HG02642 (cell line): ENCODE data around the gene IL20RB.
A peak's percentile ranks its signal among the peaks of the same experiment; 100 is the strongest.

Experiments
- ATAC-seq: cut with Tn5 transposase; IDR thresholded peaks from one replicate; pipeline ENCODE4 v1.9.1; 2021; ENCODE audit warnings: mild to moderate bottlenecking; ENCODE audit not compliant: unreplicated experiment, poor library complexity

IL20RB gene, protein sequence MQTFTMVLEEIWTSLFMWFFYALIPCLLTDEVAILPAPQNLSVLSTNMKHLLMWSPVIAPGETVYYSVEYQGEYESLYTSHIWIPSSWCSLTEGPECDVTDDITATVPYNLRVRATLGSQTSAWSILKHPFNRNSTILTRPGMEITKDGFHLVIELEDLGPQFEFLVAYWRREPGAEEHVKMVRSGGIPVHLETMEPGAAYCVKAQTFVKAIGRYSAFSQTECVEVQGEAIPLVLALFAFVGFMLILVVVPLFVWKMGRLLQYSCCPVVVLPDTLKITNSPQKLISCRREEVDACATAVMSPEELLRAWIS

DNA sequence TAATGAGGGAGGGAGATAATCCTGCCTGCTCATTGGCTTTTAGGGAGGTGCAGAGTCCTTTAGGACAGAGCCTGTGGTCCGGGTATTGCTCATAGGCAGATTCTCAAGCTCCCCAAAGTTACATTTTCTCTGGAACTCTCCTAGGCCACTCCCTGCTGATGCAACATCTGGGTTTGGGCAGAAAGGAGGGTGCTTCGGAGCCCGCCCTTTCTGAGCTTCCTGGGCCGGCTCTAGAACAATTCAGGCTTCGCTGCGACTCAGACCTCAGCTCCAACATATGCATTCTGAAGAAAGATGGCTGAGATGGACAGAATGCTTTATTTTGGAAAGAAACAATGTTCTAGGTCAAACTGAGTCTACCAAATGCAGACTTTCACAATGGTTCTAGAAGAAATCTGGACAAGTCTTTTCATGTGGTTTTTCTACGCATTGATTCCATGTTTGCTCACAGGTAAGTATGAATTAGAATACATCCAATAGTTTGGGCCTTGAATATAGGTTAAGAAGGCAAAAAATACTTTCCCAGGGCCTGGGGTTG, at the start of gene IL20RB:
Gene IL20RB, plus strand, starts transcription at position 233 of the 538 bp plus-strand sequence. Its CDS starts 131 bp downstream, at position 364.
- no peak for ATAC-seq

DNA sequence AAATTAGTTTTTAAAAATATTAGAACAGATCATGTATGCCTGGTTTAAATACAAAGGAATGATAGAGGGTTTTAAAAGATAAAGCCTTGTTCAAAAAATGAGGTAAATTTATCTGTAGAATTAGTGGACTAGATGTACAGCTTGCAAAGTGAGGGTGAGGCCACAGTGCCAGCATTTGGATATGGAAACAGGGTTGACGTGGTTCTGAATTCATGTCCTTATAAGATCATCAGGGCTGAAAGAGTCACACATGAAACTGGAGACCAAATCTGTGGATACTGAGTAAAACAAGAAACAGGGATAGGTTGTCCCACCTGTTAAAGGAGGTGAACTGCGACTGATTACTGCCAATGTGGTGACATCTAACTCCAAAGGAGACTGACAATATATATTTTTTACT, 49.5 kb upstream of the IL20RB start:
- no peak for ATAC-seq

DNA sequence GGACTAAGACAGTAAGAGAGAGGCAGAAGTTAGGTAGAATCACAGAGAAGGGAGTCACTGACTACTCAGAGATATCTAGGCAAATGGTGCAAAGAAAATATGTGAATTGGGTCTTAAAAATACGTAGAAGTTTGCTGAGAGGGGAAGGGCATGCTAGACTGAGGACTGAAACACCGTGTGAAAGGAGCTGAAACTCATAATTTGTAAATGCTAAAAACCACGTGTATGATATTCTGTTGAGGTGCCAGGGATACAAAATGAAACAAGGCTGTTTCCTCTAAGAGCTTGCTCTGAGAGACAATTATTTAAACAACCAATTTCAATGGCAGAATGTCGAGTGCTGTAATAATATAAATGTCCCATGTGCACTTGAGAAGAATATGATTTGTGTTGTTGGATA, 48.6 kb upstream of the IL20RB start:
- ATAC-seq: no peak

DNA sequence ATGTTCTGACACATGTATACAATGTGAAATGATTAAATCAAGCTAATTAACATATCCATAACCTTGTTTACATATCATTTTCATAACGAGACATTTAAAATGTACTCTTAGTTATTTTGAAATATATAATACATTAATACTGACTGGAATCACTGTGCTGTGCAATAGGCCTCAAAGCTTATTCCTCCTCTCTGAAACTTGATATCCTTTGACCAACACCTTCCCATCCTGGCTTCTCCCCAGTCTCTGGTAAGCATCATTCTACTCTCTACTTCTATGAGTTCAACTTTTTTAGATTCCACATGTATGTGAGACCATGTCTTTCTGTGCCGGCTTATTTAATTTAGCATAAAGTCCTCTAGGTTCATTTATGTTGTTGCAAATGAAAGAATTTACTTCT, 47.1 kb upstream of the IL20RB start:
- no peak for ATAC-seq

DNA sequence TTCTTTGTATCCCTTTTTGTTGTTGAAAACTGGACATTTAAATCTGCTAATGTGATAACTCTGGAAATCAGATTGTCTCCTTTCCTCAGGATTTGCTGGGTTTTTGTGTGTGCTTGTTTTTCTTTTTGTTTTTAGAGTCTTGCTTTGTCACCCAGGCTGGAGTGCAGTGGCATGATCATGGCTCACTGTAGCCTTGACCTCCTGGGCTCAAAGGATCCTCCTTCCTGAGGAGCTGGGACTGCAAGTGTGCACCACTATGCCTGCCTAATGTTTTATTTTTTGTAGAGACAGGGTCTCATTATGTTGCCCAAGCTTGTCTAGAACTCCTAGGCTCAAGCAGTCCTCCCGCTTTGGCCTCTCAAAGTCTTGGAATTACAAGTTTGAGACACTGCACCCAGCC, 44.6 kb upstream of the IL20RB start:
- no peak for ATAC-seq

DNA sequence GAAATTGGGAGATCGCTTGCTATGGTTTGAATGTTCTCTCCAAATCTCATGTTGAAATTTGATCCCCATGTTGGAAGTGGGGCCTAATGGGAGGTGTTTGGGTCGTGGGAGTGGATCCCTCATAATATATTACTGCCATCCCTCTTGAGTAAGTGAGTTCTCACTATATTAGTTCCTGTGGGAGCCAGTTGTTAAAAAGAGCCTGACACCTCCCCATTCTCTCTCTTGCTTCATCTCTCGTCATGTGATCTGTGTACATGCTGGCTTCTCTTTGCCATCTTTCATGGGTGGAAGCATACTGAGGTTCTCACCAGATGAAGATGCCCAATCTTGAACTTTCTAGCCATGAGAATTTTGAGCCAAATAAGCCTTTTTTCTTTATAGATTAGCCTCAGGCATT, 43.0 kb upstream of the IL20RB start:
- ATAC-seq: no peak

DNA sequence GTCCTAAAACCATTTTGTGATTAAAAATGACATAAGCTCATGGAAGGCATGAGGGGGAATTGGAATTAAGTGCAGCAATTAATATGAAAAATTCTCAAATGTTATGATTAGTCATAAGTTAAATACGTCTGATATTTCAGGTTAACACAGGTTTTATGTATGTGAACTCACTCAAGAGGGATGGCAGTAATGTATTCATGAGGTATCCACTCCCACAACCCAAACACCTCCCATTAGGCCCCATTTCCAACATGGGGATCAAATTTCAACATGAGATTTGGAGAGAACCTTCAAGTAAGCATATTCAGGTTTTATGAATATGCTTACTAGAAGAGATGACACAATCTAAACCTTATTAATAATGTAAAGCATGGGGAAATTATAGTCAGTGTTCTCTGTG, 41.6 kb upstream of the IL20RB start:
- ATAC-seq: no peak

DNA sequence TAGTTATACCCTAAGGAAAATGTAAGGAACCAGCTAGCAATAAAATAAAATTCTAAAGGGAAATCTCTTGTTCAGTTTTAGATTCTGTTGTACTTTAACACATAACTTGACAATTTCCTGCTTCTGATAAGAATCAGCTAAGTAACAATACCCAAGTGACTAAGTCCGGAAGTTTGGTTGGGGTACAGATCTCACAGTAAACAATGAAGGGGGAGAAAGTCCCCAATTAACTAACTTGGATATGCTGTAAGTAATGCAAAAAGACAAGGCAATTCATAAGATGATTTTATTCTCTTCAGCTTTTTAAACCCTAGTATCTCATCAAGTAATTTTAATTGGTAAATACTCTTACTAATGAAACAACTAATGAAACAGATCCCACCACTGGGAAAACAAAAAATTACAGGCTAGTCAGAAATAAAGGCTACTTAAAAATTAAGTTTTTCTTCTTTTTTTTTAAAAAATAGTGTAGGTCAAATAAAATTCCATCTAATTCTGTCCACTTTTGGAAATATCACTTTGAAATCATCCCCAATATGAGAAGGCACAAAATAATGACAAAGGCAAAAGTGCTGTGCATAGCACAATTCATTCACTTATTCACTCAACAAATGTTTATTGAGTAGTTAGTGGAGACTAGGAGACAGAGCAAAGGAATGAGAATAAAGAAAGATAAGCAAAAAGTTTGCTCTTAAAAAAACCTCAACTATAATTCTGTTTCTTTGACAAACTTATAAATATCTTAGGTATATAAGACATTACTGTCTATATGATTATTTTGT, 37.8 kb upstream of the IL20RB start:
- ATAC-seq: no peak

DNA sequence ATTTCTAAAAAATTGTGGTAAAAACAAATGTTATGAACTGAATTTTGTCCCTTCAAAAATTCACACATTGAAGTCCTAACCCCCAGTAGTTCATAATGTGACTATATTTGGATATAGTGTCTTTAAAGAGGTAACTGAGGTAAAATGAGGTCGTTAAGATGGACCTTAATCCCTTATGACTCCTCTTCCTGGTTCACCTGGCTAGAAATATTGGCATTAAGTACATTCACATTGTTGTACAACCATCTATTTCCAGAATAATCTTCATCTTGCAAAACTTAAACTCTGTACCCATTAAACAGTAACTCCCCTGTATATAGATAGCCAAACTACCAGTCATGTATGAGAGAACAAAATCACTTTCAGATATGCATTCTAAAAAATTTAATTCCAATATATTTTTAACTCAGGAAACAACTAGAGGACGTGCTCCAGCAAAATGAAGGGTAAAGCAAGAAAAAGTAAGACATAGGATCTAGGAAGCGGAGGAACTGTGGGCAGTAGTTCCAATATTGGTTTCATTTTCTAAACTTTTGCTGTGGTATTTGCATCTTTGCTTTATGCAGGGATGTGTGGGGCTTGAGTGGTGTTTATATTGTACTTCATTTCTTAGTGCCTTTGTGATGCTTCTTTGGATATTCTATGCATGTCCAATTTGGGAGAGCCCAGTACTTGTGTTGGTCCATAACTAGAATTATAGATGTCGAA, 36.7 kb upstream of the IL20RB start:
- no peak for ATAC-seq

DNA sequence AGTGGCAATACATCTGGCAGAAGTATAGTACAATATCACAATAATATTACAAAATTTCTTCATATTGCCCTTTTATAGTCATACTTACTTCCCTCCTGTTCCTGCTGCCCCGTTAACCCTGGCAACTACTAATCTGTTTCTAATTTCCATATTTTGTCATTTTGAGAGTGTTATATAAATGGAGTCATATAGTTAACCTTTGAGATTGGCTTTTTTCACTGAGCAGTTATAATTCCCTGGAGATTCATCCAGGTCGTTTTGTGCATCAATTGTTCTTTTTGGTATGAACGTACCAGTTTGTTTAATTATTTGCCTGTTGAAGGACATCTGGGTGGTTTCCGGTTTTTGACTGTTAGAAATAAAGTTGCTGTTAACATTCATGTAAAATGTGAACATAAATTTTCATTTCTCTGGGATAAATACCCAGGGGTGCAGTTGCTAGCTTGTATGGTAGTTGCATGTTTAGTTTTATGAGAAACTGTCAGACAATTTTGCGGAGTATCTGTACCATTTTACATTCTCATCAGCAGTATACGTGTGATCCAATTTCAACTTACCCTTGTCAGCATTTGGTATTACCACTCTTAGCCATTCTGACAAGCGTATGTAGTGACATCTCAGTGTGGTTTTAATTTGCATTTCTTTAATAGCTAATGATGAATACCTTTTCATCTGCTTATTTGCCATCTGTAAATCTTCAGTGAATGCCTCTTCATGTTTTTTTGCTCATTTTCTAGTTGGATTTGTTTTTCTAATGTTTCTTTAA, 32.2 kb upstream of the IL20RB start:
- peak; percentile 48 for ATAC-seq

DNA sequence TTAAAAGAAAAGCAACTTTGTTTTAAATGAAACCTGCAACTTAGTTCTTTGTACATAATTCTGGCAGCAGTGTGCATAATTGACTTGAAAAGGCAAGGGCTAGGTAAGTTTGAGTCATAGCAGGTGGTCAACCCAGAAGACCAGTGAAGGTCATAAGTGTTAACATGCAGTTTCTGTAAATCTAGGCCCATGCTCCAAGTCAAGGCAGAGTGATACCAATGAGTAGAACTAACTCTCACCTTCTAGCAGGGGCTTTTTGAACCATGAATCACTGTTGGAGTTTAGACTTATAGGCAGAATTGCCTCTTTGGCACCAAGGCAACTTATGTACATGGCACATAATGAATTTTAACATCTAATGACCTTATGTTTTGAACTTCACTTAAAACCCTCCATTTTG, 29.5 kb upstream of the IL20RB start:
- no peak for ATAC-seq

DNA sequence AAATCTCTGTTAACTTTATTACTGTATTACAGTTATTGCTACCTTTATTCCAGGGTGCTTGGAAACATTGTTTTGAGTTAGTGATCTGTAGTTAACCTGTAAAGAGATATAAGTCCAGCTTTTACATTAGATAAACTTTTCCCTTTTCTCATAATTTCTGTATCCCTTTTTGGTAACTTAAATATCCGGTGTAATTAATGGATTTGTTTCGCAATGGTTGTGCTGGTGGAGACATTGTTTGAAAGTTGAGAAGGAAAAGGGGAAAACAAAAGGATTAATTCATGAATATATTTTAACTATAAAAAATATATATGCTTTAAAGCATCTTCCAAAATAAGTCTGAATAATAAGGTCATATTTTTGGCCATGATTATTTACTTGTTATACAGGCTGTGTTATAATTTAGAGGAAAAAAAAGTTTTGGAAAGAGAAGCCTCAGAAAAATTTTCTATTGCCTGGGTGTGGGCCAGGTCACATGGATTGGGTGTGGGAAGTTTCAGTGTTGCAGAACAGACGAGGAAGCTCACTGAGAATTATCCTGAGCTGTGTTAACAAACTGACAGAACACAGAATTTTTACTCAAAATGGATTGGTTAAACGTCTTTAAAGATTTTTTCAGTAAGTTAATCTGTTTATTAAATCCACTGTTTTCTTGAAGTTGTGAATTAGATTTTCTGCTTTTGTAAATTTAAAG, 27.7 kb upstream of the IL20RB start:
- no peak for ATAC-seq

DNA sequence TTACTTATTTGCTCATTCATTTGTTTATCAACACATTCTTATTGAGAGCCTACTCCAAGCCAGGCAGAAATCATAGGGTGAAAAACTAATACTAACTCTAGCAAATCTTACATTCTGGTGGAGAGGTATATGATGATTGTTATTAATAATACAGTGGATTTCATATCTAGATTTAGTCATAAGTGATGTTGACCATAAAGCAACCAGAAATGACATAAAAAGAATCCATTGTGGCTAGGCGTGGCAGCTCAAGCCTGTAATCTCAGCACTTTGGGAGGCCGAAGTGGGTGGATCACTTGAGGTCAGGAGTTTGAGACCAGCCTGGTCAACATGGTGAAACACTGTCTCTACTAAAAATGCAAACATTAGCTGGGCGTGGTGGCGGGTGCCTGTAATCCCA, 26.2 kb upstream of the IL20RB start:
- ATAC-seq: no peak

DNA sequence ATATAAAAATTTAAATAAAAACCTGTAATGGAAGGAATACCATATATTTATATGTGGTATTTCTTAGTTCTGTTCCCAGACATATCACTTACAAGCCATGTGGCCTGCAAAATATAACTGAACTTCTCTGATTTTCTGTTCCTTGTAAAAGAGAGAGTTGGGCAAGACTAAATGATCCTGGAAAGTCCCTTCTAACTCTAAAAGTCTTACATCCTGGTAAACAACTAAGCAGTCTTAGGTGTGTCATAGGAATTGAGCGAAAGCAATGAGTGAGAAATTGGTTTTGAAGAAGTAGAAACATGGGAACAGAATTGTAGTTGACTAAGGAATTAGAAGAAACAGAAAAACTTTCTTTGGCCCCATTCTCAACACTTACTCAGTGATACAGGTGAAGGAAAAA, 25.3 kb upstream of the IL20RB start:
- ATAC-seq: no peak

DNA sequence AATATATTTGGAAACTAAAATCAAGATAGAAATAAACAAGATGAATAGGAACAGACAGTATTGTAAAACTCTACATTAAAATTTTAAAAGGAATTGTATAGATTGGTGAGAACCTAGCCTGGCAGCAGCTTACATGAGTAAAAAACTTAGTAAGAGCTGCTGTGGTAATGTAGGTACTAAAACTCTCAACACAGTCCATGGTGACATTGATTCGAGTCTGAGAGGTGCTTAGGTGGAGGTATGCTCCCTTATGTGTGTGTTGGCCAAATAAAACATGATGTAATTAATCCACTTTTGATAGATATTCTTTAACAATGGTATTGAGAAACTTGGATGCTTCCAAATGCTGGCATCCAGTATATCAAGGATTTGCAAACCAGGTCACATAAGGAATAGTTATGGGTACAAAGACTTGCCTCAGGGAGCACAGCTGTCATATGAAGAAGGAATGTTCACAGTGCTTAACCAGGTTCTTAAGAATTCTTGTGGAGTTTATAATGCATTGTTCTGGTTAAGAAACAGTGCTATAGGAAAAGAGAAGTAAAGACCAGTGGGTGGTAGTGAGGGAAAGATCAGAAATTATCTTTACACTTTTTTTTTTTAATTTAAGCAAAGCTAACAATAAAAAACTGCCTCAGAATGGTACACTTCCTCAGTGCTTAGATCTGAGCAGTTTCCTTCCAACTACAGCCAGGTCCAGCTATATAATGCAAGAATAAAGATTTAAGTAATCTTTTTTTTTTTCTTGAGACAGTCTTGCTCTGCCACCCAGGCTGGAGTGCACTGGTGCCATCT, 24.6 kb upstream of the IL20RB start:
- ATAC-seq: no peak

DNA sequence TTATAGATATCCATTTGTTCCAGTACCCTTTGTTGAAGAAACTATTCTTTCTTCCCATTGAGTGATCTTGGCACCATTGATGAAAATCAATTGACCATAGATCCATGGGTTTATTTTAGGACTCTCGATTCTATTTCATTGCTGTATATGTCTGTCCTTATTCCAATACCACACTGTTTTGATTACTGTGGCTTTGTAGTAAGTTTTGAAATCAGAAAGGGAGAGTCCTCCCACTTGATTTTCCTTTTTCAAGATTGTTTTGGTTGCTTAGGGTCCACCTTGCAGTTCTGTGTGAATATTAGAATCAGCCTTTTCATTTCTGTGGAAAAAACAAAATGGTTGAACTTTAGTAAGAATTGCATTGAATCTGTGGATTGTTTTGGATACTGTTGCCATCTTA, 20.6 kb upstream of the IL20RB start:
- ATAC-seq: no peak

DNA sequence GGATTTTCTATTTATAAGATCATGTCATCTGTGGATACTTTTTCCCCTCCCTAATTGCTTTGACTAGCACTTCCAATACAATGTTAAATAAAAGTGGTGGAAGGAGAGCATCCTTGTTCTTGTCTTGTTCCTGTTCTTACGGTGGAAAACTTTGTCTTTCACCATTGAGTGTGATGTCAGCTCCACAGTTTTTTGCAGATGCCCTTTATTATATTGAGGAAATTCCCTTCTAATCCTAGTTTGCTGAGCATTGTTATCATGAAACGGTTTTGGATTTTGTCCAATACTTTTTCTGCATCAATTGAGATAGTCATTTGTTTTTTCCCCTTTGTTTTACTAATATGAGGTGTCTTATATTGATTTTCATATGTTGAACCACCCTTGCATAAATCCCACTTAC, 19.9 kb upstream of the IL20RB start:
- no peak for ATAC-seq

DNA sequence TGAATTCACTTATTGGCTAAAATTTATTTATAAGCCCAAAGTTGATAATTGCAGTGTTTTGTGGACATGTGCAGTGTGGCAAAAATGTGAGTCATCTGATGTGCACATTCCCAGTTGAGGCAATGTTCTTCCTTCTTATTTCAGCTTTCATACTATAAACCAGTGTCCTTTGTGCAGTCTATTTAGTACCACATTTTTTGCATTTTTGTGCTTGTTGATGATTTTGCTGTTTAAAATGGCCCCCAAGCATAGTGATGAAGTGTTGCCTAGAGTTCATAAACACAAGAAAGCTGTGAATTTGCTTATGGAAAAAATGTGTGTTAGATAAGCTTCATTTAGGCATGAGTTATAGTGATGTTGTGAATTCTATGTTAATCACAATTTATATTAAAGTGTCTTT, 19.4 kb upstream of the IL20RB start:
- no peak for ATAC-seq

DNA sequence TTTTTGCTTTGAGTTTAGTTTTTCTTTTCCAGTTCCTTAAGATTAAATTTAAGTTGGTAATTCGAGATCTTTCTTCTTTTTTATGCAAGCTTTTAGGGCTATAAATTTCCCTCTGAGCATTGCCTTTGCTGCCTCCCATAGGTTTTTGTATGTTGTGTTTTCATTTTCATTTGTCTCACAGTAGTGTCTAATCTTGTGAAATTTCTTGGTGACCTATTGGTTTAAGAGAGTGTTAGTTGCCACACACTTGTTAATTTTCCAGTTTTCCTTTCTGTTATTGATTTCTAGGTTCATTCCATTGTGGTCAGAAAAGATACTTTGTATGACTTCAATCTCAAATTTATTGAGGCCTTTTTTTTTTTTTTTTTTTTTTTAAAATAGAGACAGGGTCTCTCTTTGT, 18.3 kb upstream of the IL20RB start:
- no peak for ATAC-seq
